Stimulated activated naive CD4-positive, alpha-beta T cell treated with Interleukin-2 at 50 U/mL for 16 hours (primary cell): Measurements from ENCODE around the gene PRKCZ.
A peak's percentile ranks its signal among the peaks of the same experiment; 100 is the strongest.

Experiments
- DNase-seq: peaks from one replicate; lab custom pipeline; 2025; lab: John Stamatoyannopoulos, UW

The PRKCZ gene

GRCh38 chr1:2049718-2050431 is at the start of gene PRKCZ:
TSS of gene PRKCZ (plus strand) at chr1:2050411. CDS start at chr1:2050631, 220 bp downstream.
- DNase-seq, result peak; percentile 93

GRCh38 chr1:2000432-2000831 is 49.8 kb upstream of the PRKCZ start:
- no peak for DNase-seq

GRCh38 chr1:2000850-2001249 is 49.4 kb upstream of the PRKCZ start:
- DNase-seq, result no peak

GRCh38 chr1:2001773-2002411 is 48.3 kb upstream of the PRKCZ start:
- DNase-seq, result no peak

GRCh38 chr1:2003541-2004131 is 46.6 kb upstream of the PRKCZ start, which contains the start of gene CFAP74:
TSS of gene CFAP74 (minus strand) at chr1:2003786. CDS start at chr1:1990956, 12,830 bp downstream.
- DNase-seq, result no peak

GRCh38 chr1:2004856-2005255 is 45.4 kb upstream of the PRKCZ start:
- no peak for DNase-seq

GRCh38 chr1:2009101-2010053 is 40.8 kb upstream of the PRKCZ start:
- no peak for DNase-seq

- DNase-seq, result no peak
Observed at GRCh38 chr1:2014181-2014580, 36.0 kb upstream of the PRKCZ start.

GRCh38 chr1:2014741-2015735 is 35.2 kb upstream of the PRKCZ start:
- no peak for DNase-seq

GRCh38 chr1:2016123-2016522 is 34.1 kb upstream of the PRKCZ start:
- no peak for DNase-seq

GRCh38 chr1:2018217-2019171 is 31.7 kb upstream of the PRKCZ start:
- DNase-seq, result no peak

- DNase-seq, result no peak
Observed at GRCh38 chr1:2019172-2019543, 31.1 kb upstream of the PRKCZ start, which contains the start of gene GABRD. TSS of gene GABRD (plus strand) at chr1:2019345. CDS start at chr1:2019424, 79 bp downstream.

GRCh38 chr1:2019571-2020309 is 30.5 kb upstream of the PRKCZ start:
- DNase-seq, result no peak

GRCh38 chr1:2020310-2020655 is 29.9 kb upstream of the PRKCZ start:
- no peak for DNase-seq

- no peak for DNase-seq
Observed at GRCh38 chr1:2021550-2021949, 28.7 kb upstream of the PRKCZ start.

- no peak for DNase-seq
Observed at GRCh38 chr1:2022063-2022770, 28.0 kb upstream of the PRKCZ start.

GRCh38 chr1:2023187-2023586 is 27.0 kb upstream of the PRKCZ start:
- DNase-seq, result no peak

GRCh38 chr1:2024451-2024850 is 25.8 kb upstream of the PRKCZ start:
- DNase-seq, result no peak
